NK-92 (cell line): ENCODE measurements around the gene DMP1.

ENCODE experiments used
- DNase-seq: peaks from one replicate; lab custom pipeline; 2025; ENCODE audit not compliant: unreplicated experiment; lab: John Stamatoyannopoulos, UW

Gene DMP1, protein sequence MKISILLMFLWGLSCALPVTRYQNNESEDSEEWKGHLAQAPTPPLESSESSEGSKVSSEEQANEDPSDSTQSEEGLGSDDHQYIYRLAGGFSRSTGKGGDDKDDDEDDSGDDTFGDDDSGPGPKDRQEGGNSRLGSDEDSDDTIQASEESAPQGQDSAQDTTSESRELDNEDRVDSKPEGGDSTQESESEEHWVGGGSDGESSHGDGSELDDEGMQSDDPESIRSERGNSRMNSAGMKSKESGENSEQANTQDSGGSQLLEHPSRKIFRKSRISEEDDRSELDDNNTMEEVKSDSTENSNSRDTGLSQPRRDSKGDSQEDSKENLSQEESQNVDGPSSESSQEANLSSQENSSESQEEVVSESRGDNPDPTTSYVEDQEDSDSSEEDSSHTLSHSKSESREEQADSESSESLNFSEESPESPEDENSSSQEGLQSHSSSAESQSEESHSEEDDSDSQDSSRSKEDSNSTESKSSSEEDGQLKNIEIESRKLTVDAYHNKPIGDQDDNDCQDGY

DNA sequence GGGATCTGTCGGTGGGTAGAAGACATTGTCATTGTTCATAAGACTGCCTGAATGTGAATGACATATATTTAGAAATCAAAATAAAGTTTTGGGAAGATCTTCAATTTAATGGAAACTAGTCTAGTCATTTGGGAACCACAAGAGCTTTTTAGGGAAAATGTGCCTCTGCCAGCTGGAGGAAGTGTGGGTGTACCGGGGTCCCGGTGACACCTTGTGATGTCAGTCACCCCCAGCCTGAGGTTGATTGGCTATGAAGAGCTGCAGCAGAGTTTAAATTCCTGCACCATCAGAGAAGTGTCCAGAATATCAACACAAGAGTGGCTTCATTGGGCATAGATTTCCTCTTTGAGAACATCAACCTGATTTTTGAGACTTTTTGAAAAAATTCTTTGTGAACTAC is at the start of gene DMP1:
Gene DMP1, plus strand, starts transcription at position 301 of the 400 bp plus-strand sequence. CDS start 6,213 bp downstream, outside the sequence.
- DNase-seq = no peak

DNA sequence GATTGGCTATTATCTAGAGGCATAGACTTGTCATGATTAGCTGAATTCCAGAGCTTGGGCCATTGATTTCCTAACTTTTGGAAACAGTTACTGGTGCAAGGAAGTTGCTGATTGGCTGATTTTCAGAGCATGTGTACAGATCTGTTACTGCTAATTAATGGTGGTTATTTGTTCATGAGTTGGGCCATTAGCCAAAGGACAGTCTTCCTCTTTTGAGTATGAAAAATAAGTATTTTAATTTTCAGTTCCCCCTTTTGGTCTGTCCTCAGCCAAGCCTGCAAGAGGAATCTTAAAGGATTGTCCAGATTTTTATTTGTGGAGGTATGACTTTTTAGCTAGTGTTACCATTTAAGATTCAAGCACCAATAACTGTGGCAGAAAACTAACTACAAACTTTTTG is 48.7 kb upstream of the DMP1 start:
- DNase-seq = no peak

DNA sequence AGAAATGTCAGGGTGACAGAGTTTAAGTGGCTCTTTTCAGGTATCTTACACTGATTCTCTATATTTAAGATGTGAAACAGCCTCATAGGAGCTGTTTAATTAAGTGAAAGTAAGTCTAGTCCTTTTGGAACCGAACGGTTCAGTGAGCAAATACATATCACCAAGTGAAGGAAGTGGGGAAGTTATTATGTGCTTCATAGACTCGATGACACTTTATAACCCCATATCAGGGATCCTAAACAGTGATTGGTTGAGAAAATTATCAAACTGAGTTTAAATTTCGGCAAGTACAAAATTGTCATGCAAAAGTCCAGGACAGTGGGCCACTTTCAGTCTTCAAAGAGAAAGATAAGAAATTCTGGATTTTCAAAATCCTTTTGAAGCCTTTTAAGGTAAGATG is 41.9 kb upstream of the DMP1 start, which contains the start of gene DSPP:
Gene DSPP, plus strand, starts transcription at position 301 of the 400 bp plus-strand sequence. CDS start 2,380 bp downstream, outside the sequence.
- no peak for DNase-seq

DNA sequence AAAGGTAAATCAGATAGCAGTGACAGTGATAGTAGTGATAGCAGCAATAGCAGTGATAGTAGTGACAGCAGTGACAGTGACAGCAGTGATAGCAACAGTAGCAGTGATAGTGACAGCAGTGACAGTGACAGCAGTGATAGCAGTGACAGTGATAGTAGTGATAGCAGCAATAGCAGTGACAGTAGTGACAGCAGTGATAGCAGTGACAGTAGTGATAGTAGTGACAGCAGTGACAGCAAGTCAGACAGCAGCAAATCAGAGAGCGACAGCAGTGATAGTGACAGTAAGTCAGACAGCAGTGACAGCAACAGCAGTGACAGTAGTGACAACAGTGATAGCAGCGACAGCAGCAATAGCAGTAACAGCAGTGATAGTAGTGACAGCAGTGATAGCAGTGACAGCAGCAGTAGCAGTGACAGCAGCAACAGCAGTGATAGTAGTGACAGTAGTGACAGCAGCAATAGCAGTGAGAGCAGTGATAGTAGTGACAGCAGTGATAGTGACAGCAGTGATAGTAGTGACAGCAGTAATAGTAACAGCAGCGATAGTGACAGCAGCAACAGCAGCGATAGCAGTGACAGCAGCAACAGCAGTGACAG is 35.7 kb upstream of the DMP1 start:
- DNase-seq = no peak

DNA sequence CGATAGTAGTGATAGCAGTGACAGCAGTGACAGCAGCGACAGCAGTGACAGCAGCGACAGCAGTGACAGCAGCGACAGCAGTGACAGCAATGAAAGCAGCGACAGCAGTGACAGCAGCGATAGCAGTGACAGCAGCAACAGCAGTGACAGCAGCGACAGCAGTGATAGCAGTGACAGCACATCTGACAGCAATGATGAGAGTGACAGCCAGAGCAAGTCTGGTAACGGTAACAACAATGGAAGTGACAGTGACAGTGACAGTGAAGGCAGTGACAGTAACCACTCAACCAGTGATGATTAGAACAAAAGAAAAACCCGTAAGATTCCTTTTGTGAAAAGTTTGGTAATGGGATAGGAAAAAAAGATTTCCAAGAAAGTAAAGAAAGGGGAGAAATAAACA is 33.8 kb upstream of the DMP1 start:
- no peak for DNase-seq

DNA sequence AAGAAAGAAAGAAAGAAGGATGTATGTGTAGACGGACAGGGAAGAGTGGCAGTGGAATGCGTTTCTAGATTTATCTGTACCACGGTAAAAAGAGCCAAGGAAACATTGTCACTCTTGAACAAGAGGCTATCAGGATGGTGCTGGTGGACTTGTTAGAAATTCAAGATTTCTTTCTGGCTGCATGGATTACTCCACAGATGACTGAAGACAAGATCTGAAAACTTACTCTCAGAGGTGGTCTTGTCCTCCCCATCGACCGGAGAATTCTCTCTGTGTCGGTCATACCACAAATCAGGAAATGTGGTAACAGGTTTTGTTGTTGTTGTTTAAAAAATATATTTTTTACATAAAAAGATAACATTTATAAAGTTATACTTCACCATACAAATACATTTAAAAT is 30.0 kb upstream of the DMP1 start:
- no peak for DNase-seq

DNA sequence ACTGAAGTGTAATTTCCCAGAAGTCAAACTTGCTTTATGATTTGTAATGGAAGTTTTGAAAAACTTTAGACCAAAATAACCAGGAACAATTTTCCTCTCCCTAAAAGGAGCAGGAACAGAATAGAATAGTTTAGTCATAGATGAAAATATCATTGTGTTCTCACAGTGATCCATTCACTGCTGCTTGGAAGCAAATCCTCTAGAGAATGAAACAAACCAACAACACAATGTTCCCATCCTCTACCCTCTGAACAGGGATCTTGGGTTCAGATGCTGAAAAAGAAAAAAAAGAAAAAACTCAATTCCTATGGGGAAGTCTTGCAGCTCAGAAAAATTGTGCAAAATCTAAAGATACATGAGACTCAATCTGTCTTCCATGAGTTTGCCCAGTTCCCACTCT is 29.6 kb upstream of the DMP1 start:
- DNase-seq = no peak

DNA sequence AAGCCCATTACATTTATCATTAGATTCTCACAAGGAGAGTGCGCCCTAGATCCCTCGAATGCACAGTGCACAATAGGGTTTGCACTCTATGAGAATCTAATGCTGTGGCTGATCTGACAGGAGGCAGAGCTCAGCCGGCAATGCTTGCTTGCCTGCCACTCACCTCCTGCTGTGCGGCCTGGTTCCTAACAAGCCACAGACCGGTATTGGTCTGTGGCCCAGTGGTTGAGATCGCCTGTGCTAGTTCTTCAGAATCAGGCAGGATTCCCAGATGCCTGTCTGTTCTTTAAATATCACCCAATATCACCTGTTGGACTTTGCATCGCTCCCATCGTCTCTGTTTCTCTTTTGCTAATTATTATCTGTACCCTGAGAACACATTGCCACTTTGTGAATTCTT is 27.8 kb upstream of the DMP1 start:
- no peak for DNase-seq

DNA sequence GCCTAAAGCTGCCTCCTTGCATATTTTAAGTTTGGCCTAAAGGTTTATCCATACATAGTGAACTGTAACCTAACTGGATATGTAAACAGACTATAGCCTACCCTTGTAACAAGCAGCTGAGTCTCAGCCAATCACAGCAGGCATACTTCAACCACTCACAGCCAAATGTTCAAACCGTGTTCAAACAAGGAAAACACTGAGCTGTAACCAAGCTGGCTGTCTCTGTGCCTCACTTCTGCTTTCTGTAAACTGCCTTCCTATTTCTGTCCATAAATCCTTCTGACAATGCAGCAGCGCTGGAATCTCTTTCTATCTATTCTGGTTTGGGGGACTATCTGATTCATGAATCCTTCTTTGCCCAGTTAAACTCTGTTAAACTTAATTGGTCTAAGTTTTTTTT is 25.4 kb upstream of the DMP1 start:
- DNase-seq = no peak

DNA sequence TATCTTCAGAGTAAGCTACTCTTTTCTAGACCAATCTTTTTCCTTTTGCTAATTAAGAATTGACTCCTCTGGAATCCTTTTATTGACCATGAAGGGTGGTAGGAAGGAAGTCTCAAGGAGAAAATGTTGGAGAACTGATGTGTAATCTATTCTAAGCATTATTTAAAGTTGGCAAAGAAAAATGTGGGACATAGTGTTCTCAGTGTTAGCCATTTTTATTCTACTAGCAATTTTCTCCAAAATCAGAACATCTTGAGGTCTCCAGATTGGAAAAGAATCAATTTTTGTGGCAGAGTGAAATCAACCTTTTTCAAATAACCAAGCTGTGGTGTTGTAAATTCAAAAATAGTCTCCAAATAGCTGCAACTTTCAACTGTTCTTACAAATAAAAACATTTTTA is 18.4 kb upstream of the DMP1 start:
- DNase-seq = no peak

DNA sequence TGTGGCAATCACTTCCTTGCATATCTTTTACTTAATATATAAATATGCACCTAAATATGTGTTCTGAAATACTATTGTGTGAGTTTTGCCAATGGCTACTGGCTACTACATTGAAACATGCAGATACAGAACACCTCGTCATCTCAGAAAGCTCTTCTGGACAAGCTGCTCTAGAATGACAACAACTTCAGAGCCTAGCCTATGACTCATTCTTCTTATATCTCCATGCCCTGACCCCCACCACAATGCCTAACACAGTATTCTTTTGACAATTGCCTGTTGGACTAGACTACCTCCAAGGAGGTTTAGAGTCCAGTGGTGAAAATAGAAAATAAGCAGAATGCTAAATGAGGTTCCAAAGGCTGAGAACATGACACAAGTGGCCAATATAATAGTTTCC is 17.6 kb upstream of the DMP1 start:
- DNase-seq = no peak

DNA sequence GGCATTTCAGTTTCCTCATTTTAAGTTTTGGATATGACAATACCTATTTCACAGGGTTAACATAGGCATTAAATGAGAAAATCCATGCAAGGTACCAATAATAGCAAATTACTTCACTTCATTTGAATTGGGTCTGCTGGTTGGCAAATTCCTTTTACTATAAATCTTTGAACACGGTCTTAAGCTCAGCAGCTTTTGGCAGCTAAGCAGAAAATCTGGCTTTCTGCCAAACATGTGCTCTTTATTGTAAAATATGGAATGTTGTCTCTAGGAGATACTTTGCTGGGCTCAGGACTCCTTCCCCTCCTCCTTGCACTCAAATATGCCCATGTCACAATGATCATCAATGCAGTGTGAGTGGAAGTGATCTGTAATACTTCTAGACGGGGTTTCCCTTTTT is 16.8 kb upstream of the DMP1 start:
- no peak for DNase-seq

DNA sequence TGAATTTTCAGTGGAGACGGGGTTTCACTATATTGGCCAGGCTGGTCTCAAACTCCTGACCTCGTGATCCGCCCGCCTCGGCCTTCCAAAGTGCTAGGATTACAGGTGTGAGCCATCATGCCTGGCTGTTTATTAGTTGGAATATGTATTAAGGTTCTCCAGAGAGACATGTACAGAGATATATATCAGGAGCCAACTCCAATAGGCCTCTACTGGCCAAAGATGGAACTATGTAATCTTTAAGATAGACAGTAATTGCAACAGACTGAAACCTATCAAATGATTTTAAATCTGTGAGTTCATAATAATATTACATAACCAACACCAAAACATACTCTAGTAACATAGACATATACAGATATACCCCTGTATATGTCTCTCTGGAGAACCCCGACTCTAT is 5.8 kb upstream of the DMP1 start:
- no peak for DNase-seq

DNA sequence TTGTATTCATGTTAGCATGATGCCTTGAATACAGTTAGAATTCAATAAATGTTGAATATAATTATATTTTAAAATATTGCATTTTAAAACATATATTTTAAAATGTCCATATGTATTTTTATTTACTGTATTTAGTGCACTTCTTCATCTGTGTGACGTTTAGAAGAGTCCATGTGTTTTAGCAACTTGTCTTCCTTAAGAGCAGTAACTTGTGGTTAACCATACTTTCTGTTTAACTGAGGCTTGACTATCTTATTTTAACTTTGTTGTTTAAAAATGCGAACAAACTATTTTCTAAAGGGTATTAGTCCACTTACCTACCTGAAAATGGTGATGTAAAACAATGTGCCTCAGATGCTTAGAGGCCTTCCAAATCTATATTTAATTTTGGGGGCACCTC is 858 bp downstream of the DMP1 start:
- DNase-seq = no peak

DNA sequence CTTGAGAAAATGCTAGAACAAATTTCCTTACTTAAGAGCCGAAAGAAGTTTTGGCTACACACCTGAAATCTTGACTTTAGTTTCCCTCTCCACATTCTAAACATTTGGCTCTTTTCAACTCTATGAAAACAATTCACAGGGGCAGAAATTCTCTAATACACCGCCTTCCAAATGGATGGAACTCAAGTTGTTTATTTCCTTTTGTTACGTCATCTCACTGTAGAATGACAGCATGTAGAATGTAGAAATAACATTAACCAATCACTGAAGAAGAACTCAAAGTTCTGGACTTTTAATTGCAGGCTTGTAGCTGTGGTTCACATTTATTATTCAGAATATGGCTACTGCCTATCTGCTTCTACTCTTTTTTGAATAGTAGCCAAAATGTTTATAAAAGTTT is 1.9 kb downstream of the DMP1 start:
- DNase-seq = no peak

DNA sequence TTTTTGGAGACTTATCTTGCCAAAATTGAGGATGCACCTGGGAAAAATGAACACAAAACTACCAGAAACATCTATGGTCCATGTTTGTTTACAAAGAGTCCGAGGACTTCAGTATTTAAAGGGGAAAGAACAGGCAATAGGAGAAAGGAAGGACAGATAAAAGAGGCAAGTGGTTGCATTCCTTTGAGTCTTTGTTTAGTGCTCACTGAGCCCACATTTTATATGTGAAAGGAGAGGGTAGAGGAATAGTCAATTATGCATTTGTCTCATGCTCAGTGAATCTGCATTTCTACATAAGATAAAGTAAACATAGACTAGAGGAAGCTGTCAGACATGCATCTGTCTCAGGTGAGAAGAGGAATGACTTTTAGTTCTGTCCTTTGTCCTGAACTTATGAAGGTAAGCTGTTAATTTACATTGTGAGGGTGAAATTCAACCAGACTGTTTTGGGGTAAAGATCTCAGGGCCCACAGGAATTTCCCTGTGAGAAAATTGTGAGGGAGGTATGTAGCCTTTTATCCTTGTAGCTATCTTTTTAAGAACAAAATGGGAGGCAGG is 4.5 kb downstream of the DMP1 start:
- no peak for DNase-seq

DNA sequence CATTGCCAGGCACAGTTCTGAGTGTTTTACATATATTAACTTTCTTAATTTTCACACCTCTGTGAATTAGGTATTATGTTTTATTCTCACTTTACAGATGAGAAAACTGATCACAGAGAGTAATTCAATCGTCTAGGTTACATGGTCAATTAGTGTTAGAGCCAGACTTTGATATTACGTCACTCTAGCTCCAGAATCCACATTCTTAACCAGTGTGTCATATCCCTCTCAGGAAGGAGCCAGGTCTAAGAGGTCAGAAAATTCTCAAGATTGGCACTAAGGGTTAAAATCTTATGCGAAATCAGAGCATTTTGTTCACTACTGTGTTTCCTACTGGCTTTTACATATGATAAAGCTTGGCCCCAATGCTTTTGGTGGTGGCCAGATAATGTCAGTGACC is 7.4 kb downstream of the DMP1 start:
- DNase-seq = no peak

DNA sequence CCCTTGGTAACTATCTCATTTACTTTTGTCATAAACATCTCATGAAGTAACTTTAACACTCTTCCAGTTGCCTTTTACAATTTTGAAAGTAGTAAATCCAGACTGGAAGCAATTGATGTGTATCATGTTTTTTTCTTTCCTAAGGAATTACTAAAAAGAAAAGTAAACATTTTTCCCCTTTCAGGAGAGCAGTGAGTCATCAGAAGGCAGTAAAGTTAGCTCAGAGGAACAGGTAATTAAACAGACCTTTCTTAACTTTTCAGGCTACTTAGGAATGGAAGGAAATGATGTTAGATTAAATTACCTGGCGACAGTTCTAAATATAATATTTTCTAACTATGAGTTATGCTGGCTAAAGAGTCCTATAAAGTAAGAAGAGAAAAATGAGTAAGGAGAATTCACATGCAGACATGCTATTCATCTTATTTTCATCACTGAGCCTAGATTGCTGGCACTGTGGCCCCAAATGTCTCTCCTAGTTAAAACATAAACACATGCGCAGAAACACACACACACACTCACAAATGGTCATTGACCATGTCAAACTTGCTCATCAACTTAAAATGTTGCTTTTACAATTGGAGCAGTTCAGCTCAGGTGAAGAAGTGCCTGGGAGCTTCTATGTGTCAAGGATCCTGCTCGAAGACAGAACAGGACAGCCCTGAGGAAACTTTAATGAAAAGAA is 9.3 kb downstream of the DMP1 start:
- no peak for DNase-seq

DNA sequence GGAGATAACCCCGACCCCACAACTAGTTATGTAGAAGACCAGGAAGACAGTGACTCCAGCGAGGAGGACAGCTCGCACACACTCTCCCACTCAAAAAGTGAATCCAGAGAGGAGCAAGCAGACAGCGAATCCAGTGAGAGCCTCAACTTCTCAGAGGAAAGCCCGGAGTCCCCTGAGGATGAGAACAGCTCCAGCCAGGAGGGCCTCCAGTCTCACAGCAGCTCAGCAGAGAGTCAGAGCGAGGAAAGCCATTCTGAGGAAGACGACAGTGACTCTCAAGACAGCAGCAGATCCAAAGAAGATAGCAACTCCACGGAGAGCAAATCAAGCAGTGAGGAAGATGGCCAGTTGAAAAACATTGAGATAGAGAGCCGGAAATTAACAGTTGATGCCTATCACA is 12.8 kb downstream of the DMP1 start:
- DNase-seq = no peak

DNA sequence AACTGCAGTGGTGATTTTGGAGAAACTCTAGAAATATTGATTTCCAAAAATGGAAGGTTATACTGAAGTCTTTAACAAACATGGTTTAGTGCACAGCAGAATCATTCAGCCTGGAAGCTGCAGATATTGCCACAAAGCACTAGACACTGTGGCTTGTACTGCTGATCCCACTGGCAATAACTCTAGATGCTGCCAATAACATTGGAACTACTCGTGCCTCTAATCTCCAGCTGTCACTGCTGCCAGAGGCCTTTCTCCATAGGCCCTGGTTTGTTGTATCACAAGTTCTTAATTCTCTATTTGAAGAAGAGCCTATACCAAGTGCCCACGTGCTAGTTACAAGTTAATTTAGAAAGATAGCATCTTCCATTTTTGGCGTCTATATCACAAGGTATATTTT is 19.3 kb downstream of the DMP1 start:
- no peak for DNase-seq

DNA sequence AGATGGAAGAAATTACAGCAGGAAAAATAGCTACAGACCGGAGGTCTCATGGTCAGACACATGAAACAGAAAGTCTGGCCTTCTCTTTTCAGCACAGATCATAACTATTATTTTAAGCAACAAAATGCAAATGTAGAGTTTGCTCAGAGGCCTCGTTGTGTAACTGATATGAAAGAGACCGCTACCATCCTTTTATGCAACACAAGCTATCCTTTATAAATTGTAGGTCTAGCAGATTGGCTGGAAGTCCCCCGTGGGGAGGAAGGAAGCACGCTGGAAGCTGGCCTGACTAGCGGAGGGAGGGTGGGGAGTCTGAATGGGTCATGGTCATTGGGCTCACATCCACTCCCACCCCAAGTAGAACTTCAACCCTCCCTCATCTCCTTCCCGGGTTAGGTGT is 27.7 kb downstream of the DMP1 start:
- no peak for DNase-seq
